GM12875 (cell line): ENCODE results near the gene S1PR3.

Source experiments
- H3K4me3 ChIP-seq: one replicate; pipeline ENCODE4 v1.5.1; 2011; ENCODE audit warnings: low read depth, low read length, control low read depth
- CTCF ChIP-seq: IDR thresholded peaks from 2 replicates; pipeline ENCODE4 v1.5.1; 2011; ENCODE audit warnings: low read depth, mild to moderate bottlenecking, control low read depth, inconsistent platforms, low read length, moderate library complexity, borderline replicate concordance; ENCODE audit not compliant: insufficient read depth

S1PR3 gene

GRCh38 chr9:89053301-89053700 is 62.0 kb downstream of the S1PR3 start:
- TF ChIP-seq CTCF = no peak
- no peak overlapping the region for H3K4me3 ChIP-seq
